Right kidney (tissue), 1 donor: ENCODE measurements around the gene EYS.

ENCODE experiments used
- DNase-seq: peaks from one replicate; pipeline ENCODE4 v3.0.0-alpha.2; 2016

Gene EYS

GRCh38 chr6:64714073-64714472 is 993.0 kb downstream of the EYS start:
- DNase-seq = no peak

GRCh38 chr6:64713175-64713574 is 993.9 kb downstream of the EYS start:
- DNase-seq = no peak

GRCh38 chr6:64712606-64713005 is 994.4 kb downstream of the EYS start:
- DNase-seq = no peak

GRCh38 chr6:64703922-64704321 is 1003.1 kb downstream of the EYS start:
- DNase-seq = no peak

GRCh38 chr6:64696053-64696452 is 1011.0 kb downstream of the EYS start:
- no peak for DNase-seq

GRCh38 chr6:64694356-64694755 is 1012.7 kb downstream of the EYS start:
- no peak for DNase-seq

GRCh38 chr6:64691064-64691463 is 1016.0 kb downstream of the EYS start:
- no peak for DNase-seq

- no peak for DNase-seq
Observed at GRCh38 chr6:64685401-64685800, 1021.6 kb downstream of the EYS start.

- no peak for DNase-seq
Observed at GRCh38 chr6:64683682-64684081, 1023.3 kb downstream of the EYS start.

GRCh38 chr6:64681416-64682160 is 1025.4 kb downstream of the EYS start:
- DNase-seq = no peak

- no peak for DNase-seq
Observed at GRCh38 chr6:64680446-64680845, 1026.6 kb downstream of the EYS start.

- no peak for DNase-seq
Observed at GRCh38 chr6:64679416-64679815, 1027.6 kb downstream of the EYS start.

GRCh38 chr6:64672651-64673050 is 1034.4 kb downstream of the EYS start:
- DNase-seq = no peak

- DNase-seq = no peak
Observed at GRCh38 chr6:64672131-64672530, 1034.9 kb downstream of the EYS start.

- no peak for DNase-seq
Observed at GRCh38 chr6:64665137-64665536, 1041.9 kb downstream of the EYS start.

- no peak for DNase-seq
Observed at GRCh38 chr6:64664480-64664879, 1042.5 kb downstream of the EYS start.

- no peak for DNase-seq
Observed at GRCh38 chr6:64644024-64644423, 1063.0 kb downstream of the EYS start.

GRCh38 chr6:64630901-64631300 is 1076.1 kb downstream of the EYS start:
- DNase-seq = no peak

GRCh38 chr6:64622944-64623343 is 1084.1 kb downstream of the EYS start:
- no peak for DNase-seq

- no peak for DNase-seq
Observed at GRCh38 chr6:64602993-64603392, 1104.0 kb downstream of the EYS start.

- no peak for DNase-seq
Observed at GRCh38 chr6:64591676-64592036, 1115.4 kb downstream of the EYS start.

- DNase-seq = no peak
Observed at GRCh38 chr6:64590965-64591675, 1115.9 kb downstream of the EYS start.

- no peak for DNase-seq
Observed at GRCh38 chr6:64589961-64590360, 1117.1 kb downstream of the EYS start.

- no peak for DNase-seq
Observed at GRCh38 chr6:64580346-64580745, 1126.7 kb downstream of the EYS start.
